IPS-18c (cell line): Measurements from ENCODE around the gene IGSF21.

ENCODE experiments used
- H3K4me3 ChIP-seq: 2 replicates; pipeline ENCODE4 v1.7.0; 2013; ENCODE audit warnings: low read depth, mild to moderate bottlenecking, low read length, moderate library complexity; ENCODE audit not compliant: insufficient read depth
- H3K9me3 ChIP-seq: one replicate; pipeline ENCODE4 v1.6.1; 2013; ENCODE audit warnings: mild to moderate bottlenecking, low read length, moderate library complexity; ENCODE audit not compliant: control insufficient read depth, insufficient read depth

The IGSF21 gene

GRCh38 chr1:18110968-18111367 is 3.4 kb downstream of the IGSF21 start:
- H3K4me3 ChIP-seq = peak overlapping the region; percentile 35
- peaks cover 2% of the 10 kb centered on the region for H3K9me3 ChIP-seq

- no peak overlapping the region for H3K4me3 ChIP-seq
Observed at GRCh38 chr1:18111605-18112297, 4.2 kb downstream of the IGSF21 start.

GRCh38 chr1:18112611-18113010 is 5.0 kb downstream of the IGSF21 start:
- Histone ChIP-seq H3K4me3 (no peak overlapping the region), H3K9me3 (peaks cover 2% of the 10 kb centered on the region)

More at GRCh38 chr1:18111605-18112297, 4.2 kb downstream of the IGSF21 start:
- H3K9me3 ChIP-seq = peaks cover 2% of the 10 kb centered on the region

- Histone ChIP-seq H3K9me3 (peaks cover 1% of the 10 kb centered on the region), H3K4me3 (no peak overlapping the region)
Observed at GRCh38 chr1:18114726-18115410, 7.3 kb downstream of the IGSF21 start.

GRCh38 chr1:18116777-18117176 is 9.2 kb downstream of the IGSF21 start:
- no peaks in the 10 kb centered on the region for H3K9me3 ChIP-seq
- no peak overlapping the region for H3K4me3 ChIP-seq

GRCh38 chr1:18118078-18118477 is 10.5 kb downstream of the IGSF21 start:
- Histone ChIP-seq H3K4me3 (no peak overlapping the region), H3K9me3 (no peaks in the 10 kb centered on the region)

GRCh38 chr1:18118491-18118890 is 10.9 kb downstream of the IGSF21 start:
- no peaks in the 10 kb centered on the region for H3K9me3 ChIP-seq

GRCh38 chr1:18119289-18119688 is 11.7 kb downstream of the IGSF21 start:
- no peak overlapping the region for H3K4me3 ChIP-seq
- H3K9me3 ChIP-seq = no peaks in the 10 kb centered on the region

More at GRCh38 chr1:18118491-18118890, 10.9 kb downstream of the IGSF21 start:
- no peak overlapping the region for H3K4me3 ChIP-seq

GRCh38 chr1:18119771-18120377 is 12.3 kb downstream of the IGSF21 start:
- no peaks in the 10 kb centered on the region for H3K9me3 ChIP-seq
- H3K4me3 ChIP-seq = no peak overlapping the region

GRCh38 chr1:18120638-18121037 is 13.0 kb downstream of the IGSF21 start:
- Histone ChIP-seq H3K9me3 (no peaks in the 10 kb centered on the region), H3K4me3 (no peak overlapping the region)

GRCh38 chr1:18121072-18121820 is 13.6 kb downstream of the IGSF21 start:
- no peaks in the 10 kb centered on the region for H3K9me3 ChIP-seq

GRCh38 chr1:18123467-18123992 is 15.9 kb downstream of the IGSF21 start:
- no peak overlapping the region for H3K4me3 ChIP-seq

More at GRCh38 chr1:18121072-18121820, 13.6 kb downstream of the IGSF21 start:
- no peak overlapping the region for H3K4me3 ChIP-seq

GRCh38 chr1:18124977-18125376 is 17.4 kb downstream of the IGSF21 start:
- Histone ChIP-seq H3K9me3 (no peaks in the 10 kb centered on the region), H3K4me3 (no peak overlapping the region)

More at GRCh38 chr1:18123467-18123992, 15.9 kb downstream of the IGSF21 start:
- no peaks in the 10 kb centered on the region for H3K9me3 ChIP-seq

- H3K4me3 ChIP-seq = no peak overlapping the region
- H3K9me3 ChIP-seq = no peaks in the 10 kb centered on the region
Observed at GRCh38 chr1:18126616-18127015, 19.0 kb downstream of the IGSF21 start.

GRCh38 chr1:18128298-18128697 is 20.7 kb downstream of the IGSF21 start:
- Histone ChIP-seq H3K4me3 (no peak overlapping the region), H3K9me3 (no peaks in the 10 kb centered on the region)

GRCh38 chr1:18130356-18130755 is 22.8 kb downstream of the IGSF21 start:
- no peak overlapping the region for H3K4me3 ChIP-seq
- H3K9me3 ChIP-seq = no peaks in the 10 kb centered on the region

GRCh38 chr1:18132022-18132710 is 24.6 kb downstream of the IGSF21 start:
- no peaks in the 10 kb centered on the region for H3K9me3 ChIP-seq
- no peak overlapping the region for H3K4me3 ChIP-seq
